ENCODE results near the gene FOXN1.
A peak's percentile ranks its signal among the peaks of the same experiment; 100 is the strongest.

FOXN1 gene

DNA sequence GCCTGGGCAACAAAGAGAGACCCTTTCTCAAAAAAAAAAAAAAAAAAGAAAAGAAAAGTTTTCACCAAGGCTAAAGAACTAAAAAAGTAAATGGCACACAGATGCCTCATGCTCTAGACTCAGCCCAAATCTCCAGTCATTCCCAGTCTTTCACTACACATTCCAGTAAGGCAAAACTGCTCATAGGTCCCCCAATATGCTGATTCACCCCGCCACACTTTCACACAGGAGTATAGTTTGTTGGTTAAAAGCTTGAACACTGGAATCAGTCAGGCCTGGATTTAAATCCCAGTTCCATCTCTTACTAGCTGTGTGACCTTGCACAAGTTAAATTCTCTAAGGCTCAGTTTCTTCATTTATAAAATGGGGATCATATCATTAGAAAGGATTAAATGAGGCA is 63.3 kb downstream of the FOXN1 start:
- peak overlapping the region; percentile 95 for H3K4me3 ChIP-seq (ENCODE audit: low read depth, low read length)
- DNase-seq (ENCODE audit: low read depth): no peak
- TF ChIP-seq, protein P1, sequence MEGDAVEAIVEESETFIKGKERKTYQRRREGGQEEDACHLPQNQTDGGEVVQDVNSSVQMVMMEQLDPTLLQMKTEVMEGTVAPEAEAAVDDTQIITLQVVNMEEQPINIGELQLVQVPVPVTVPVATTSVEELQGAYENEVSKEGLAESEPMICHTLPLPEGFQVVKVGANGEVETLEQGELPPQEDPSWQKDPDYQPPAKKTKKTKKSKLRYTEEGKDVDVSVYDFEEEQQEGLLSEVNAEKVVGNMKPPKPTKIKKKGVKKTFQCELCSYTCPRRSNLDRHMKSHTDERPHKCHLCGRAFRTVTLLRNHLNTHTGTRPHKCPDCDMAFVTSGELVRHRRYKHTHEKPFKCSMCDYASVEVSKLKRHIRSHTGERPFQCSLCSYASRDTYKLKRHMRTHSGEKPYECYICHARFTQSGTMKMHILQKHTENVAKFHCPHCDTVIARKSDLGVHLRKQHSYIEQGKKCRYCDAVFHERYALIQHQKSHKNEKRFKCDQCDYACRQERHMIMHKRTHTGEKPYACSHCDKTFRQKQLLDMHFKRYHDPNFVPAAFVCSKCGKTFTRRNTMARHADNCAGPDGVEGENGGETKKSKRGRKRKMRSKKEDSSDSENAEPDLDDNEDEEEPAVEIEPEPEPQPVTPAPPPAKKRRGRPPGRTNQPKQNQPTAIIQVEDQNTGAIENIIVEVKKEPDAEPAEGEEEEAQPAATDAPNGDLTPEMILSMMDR (IDR thresholded peaks at IDR 0.05; ENCODE audit: control insufficient read depth, extremely low read depth, insufficient read depth): no peak

DNA sequence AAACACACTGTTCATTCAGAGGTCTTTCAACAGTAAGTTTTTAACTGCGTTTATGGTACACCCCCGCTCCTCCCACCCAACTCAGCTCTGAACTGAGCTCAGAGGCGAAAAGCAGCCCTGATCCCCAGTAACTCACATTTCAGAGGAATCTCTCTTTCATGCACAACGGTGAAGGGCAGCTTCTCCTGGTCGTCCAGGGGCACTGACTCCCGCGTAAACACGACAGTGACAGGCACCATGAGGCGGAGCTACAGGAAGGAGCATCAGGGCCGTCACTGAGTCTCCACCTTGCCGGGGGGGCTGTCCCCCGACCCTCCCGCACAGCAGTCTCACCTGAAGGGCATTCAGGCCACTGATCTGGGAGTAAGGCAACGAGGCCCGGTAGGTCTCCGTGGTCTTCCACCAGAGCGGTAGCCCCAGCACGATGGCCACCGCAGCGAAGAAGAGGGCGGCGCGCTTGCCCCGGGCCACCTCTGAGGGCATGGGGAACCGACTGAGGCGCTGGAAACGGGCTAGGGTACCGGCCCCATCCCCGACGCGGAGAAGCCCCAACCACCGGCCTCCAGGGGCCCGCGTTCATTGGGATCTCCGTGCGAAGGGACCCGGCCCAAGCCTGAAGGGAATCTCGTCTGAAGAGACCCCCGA is 64.7 kb downstream of the FOXN1 start:
- peak overlapping the region; percentile 95 for H3K4me3 ChIP-seq (ENCODE audit: low read depth, low read length)
- DNase-seq (ENCODE audit: low read depth): no peak
- TF ChIP-seq, protein P1 (IDR thresholded peaks at IDR 0.05; ENCODE audit: control insufficient read depth, extremely low read depth, insufficient read depth): no peak

GRCh38 chr17:28571361-28572122 is 65.4 kb downstream of the FOXN1 start, which contains the start of gene PIGS:
PIGS (minus strand) TSS chr17:28571524; CDS start chr17:28571496, 28 bp downstream.
- peak within 1 kb of the TSS; percentile 95 for H3K4me3 ChIP-seq (ENCODE audit: low read depth, low read length)
- TF ChIP-seq, protein P1 (IDR thresholded peaks at IDR 0.05; ENCODE audit: control insufficient read depth, extremely low read depth, insufficient read depth): no peak
- peak; percentile 82 for DNase-seq (ENCODE audit: low read depth)

DNA sequence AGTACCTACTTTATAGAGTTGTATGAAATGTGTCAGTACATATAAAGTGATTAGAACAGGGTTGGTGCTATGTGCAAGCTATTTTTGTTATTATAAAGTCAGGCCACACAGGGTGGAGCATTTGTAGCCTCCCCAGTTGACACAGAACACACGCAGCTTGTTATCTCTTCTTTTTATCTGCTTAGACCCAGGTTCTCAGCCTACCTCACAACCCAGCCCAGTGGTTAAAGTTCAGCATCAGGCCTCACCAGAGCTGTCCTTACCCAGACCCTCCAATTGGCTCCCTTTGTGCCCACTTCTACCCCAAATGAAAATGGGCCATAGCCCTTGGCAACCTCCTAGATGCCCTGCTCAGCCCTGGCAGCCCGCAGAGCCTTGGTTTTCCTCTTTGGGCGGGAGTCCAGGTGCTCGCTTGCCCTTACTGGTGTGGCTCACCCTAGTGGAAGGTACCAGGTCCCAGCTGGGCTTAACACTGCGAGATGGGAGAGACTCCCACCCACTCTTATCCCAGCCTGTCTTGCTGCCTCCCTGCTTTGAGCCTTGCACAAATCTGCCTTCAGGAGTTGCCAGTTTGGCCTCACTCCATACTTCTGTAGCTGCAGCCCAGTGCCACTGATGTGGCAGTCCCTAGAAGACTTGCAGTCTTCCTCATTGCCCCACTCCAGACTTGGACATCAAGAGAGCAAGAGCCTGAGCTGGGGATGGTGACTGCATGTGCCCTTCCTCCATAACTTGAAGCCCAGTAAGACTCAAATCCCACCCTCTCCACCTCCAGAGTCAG is 66.3 kb downstream of the FOXN1 start:
- TF ChIP-seq, protein P1 (IDR thresholded peaks at IDR 0.05; ENCODE audit: control insufficient read depth, extremely low read depth, insufficient read depth): no peak
- peak overlapping the region; percentile 95 for H3K4me3 ChIP-seq (ENCODE audit: low read depth, low read length)
- no peak for DNase-seq (ENCODE audit: low read depth)

GRCh38 chr17:28573040-28573380 is 66.9 kb downstream of the FOXN1 start:
- TF ChIP-seq, protein P1 (IDR thresholded peaks at IDR 0.05; ENCODE audit: control insufficient read depth, extremely low read depth, insufficient read depth): no peak
- DNase-seq (ENCODE audit: low read depth): no peak
- no peak overlapping the region for H3K4me3 ChIP-seq (ENCODE audit: low read depth, low read length)

DNA sequence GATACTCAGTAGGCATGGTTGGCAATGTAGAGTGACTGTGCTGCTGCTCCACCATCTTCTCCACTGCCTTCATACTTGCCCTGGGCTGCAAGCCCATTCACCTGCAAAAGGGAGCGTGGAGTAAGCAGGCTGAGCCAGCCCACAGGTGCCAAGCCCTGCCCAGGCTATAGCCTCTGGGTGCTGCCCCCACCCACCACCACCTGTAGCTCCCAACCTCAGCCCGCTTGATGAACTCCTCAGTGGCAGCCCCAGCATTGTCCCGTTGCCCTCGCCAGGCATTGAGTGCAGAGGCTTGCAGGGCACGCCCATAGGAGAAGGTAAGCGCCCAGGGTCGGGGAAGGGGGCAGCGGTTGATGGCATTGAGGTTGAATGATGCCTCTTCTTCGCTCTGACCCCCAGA is 67.4 kb downstream of the FOXN1 start:
- TF ChIP-seq, protein P1 (IDR thresholded peaks at IDR 0.05; ENCODE audit: control insufficient read depth, extremely low read depth, insufficient read depth): no peak
- DNase-seq (ENCODE audit: low read depth): no peak
- no peak overlapping the region for H3K4me3 ChIP-seq (ENCODE audit: low read depth, low read length)

Data from LNCaP clone FGC (cell line).